B cell (primary cell): ENCODE measurements around the gene GLI3.

Experiments used
- EZH2 ChIP-seq: IDR thresholded peaks from 2 replicates; pipeline ENCODE4 v1.6.1; 2012; ENCODE audit warnings: borderline replicate concordance, low read depth, mild to moderate bottlenecking, moderate library complexity, low read length; ENCODE audit not compliant: insufficient read depth, poor library complexity, severe bottlenecking
- TF ChIP-seq, protein P1 (sequence below): fragments of 200-600 bp; IDR thresholded peaks from one replicate; pipeline ENCODE4 v1.8.0; 2022; ENCODE audit warnings: antibody characterized with exemption, mild to moderate bottlenecking

DNA sequence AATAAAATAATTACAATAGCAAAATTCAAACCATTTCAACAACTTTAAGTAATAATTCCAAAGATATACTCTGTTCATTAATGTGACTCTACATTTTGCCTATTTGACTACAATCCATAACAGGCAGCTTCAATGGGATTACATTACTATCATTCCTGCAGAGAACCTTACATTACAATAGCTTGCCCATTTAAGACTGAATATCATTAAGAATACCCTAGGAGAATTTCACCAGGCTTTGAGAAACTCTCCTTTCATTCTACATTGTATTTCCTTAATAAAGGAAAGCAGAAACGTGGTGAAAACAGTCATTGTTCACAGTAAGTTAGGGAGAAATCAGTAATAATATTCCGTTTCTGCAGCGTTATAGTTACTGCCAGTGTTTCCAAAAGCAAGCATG lies 209.5 kb downstream of the GLI3 start:
- no peak for TF ChIP-seq EZH2
- TF ChIP-seq, protein P1, sequence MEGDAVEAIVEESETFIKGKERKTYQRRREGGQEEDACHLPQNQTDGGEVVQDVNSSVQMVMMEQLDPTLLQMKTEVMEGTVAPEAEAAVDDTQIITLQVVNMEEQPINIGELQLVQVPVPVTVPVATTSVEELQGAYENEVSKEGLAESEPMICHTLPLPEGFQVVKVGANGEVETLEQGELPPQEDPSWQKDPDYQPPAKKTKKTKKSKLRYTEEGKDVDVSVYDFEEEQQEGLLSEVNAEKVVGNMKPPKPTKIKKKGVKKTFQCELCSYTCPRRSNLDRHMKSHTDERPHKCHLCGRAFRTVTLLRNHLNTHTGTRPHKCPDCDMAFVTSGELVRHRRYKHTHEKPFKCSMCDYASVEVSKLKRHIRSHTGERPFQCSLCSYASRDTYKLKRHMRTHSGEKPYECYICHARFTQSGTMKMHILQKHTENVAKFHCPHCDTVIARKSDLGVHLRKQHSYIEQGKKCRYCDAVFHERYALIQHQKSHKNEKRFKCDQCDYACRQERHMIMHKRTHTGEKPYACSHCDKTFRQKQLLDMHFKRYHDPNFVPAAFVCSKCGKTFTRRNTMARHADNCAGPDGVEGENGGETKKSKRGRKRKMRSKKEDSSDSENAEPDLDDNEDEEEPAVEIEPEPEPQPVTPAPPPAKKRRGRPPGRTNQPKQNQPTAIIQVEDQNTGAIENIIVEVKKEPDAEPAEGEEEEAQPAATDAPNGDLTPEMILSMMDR: no peak
